Measurements from ENCODE around the gene TLR5. TPM values are rescaled to one million over a fixed set of nuclear protein-coding genes. Genes with fewer than 3 reads are reported as not detected.
A peak's percentile ranks its signal among the peaks of the same experiment; 100 is the strongest.

Gene TLR5
- polyA plus RNA-seq, 3 donors = 35.5 to 58.0 (median 45.7) TPM

DNA sequence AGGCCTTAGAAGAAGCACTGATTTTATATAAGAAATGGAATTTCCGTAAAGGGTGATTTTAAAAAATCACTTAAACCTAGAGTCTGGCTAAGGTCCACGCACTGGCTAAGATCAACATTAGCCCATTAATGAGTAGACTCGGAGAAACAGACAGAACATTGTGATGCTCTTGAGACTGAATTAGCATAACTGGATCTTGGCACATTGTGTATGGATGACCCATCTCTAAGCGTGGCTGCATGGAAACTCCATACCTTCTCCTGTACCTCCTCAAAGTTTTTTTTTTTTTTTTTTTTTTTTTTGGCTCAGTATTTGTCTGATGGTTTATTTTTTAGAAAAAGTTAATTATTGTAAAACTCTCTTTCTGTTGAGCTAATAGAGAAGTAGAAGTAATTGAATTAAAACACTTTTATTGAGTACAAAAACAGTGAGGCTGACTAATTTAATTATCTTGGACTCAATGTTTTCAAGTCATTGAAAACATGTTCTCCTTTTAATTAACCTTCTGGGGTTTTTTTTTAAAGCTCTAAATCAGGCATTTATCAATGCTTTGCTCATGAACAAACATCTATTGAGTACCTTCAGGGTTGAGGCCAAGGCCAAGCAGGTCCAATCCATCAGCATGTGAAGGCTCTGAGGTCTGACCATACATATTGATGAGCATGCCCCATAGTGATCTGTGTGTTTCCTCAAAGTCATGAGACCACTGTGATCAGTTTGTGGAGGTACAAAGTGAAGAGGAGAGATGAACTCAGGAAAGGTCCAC, 74.0 kb downstream of the TLR5 start:
- Histone ChIP-seq H3K27me3 (ENCODE audit: control insufficient read depth in 2 of 2, insufficient read depth in 2 of 2, low read length in 2 of 2) (no peaks in the 10 kb centered on the region), H3K9me3 (replicated peaks in 1 of 2; ENCODE audit: control insufficient read depth in 1 of 2, insufficient read depth in 1 of 2, low read length in 2 of 2) (no peaks in the 10 kb centered on the region), H3K36me3 (replicated peaks in 1 of 2; ENCODE audit: control insufficient read depth in 1 of 2, insufficient read depth in 2 of 2, low read length in 2 of 2) (no peaks in the 10 kb centered on the region), H3K79me2 (ENCODE audit: insufficient read depth, low read length) (no peaks in the 10 kb centered on the region), H3K9ac (ENCODE audit: insufficient read depth, low read length, poor library complexity, severe bottlenecking) (no peak overlapping the region), H2AFZ (ENCODE audit: insufficient read depth, low read depth, low read length, poor library complexity, severe bottlenecking) (no peak overlapping the region), H3K4me2 (replicated peaks; ENCODE audit: extremely low read depth, low read length, poor library complexity, severe bottlenecking) (no peak overlapping the region), H3K4me1 (ENCODE audit: control insufficient read depth in 1 of 2, insufficient read depth in 2 of 2, low read length in 2 of 2) (no peaks in the 10 kb centered on the region), H3K27ac (ENCODE audit: low read depth in 1 of 2, low read length in 2 of 2) (no peak overlapping the region), H3K4me3 (replicated peaks in 1 of 3; ENCODE audit: low read depth in 2 of 3, low read length in 3 of 3) (no peak overlapping the region), H4K20me1 (ENCODE audit: insufficient read depth, low read length) (no peaks in the 10 kb centered on the region)
- Mint-ChIP-seq H3K4me3 (no peak overlapping the region), H3K27ac (peak overlapping the region in 1 of 7 donors; percentile 26), H3K4me1 (no peaks in the 10 kb centered on the region), H3K9me3 (peaks cover 0 to 3% (median 0%) of the 10 kb centered on the region in 7 donors), H3K27me3 (ENCODE audit: low read depth in 3 of 3) (peaks cover 3% of the 10 kb centered on the region in 3 donors), H3K36me3 (no peaks in the 10 kb centered on the region)
- no peak for DNase-seq
- TF ChIP-seq, protein P1, sequence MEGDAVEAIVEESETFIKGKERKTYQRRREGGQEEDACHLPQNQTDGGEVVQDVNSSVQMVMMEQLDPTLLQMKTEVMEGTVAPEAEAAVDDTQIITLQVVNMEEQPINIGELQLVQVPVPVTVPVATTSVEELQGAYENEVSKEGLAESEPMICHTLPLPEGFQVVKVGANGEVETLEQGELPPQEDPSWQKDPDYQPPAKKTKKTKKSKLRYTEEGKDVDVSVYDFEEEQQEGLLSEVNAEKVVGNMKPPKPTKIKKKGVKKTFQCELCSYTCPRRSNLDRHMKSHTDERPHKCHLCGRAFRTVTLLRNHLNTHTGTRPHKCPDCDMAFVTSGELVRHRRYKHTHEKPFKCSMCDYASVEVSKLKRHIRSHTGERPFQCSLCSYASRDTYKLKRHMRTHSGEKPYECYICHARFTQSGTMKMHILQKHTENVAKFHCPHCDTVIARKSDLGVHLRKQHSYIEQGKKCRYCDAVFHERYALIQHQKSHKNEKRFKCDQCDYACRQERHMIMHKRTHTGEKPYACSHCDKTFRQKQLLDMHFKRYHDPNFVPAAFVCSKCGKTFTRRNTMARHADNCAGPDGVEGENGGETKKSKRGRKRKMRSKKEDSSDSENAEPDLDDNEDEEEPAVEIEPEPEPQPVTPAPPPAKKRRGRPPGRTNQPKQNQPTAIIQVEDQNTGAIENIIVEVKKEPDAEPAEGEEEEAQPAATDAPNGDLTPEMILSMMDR (IDR thresholded peaks at IDR 0.05) = no peak
- intact Hi-C loops (cut with micrococcal nuclease) = no loop called here
- 100% methylated on average over 1 of the region's 4 CpGs for WGBS (ENCODE audit: insufficient coverage)

DNA sequence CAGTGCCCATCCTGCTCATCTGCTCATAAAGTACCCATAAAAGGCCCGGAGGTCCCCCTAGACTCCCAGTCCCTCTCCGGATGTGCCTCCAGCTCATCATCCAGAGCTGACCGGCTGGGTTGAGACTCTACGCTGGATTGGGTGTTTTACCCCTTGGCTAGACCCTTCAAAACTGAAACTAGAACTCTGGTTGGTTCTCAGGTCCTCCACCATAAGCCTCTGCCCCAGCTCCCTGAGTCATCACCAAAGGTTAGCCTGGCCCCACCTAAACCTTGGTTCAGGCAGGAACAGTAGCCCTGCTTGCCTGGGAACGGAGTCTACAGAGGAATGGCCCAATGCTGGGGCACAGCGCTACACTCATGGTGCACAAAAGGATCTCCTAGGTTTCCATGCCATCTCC, 75.1 kb downstream of the TLR5 start:
- TF ChIP-seq, protein P1 (IDR thresholded peaks at IDR 0.05) = no peak
- no peak for DNase-seq
- H3K4me3 Mint-ChIP-seq = no peak overlapping the region
- Histone ChIP-seq H3K4me3 (replicated peaks in 1 of 3; ENCODE audit: low read depth in 2 of 3, low read length in 3 of 3) (no peak overlapping the region), H3K36me3 (replicated peaks in 1 of 2; ENCODE audit: control insufficient read depth in 1 of 2, insufficient read depth in 2 of 2, low read length in 2 of 2) (no peaks in the 10 kb centered on the region), H3K27me3 (ENCODE audit: control insufficient read depth in 2 of 2, insufficient read depth in 2 of 2, low read length in 2 of 2) (no peaks in the 10 kb centered on the region), H3K4me1 (ENCODE audit: control insufficient read depth in 1 of 2, insufficient read depth in 2 of 2, low read length in 2 of 2) (no peaks in the 10 kb centered on the region), H3K79me2 (ENCODE audit: insufficient read depth, low read length) (no peaks in the 10 kb centered on the region), H4K20me1 (ENCODE audit: insufficient read depth, low read length) (no peaks in the 10 kb centered on the region), H3K4me2 (replicated peaks; ENCODE audit: extremely low read depth, low read length, poor library complexity, severe bottlenecking) (no peak overlapping the region), H3K9me3 (replicated peaks in 1 of 2; ENCODE audit: control insufficient read depth in 1 of 2, insufficient read depth in 1 of 2, low read length in 2 of 2) (no peaks in the 10 kb centered on the region), H3K9ac (ENCODE audit: insufficient read depth, low read length, poor library complexity, severe bottlenecking) (no peak overlapping the region), H3K27ac (ENCODE audit: low read depth in 1 of 2, low read length in 2 of 2) (no peak overlapping the region), H2AFZ (ENCODE audit: insufficient read depth, low read depth, low read length, poor library complexity, severe bottlenecking) (no peak overlapping the region)
- H3K9me3 Mint-ChIP-seq = peaks cover 0 to 3% (median 0%) of the 10 kb centered on the region in 7 donors
- H3K27me3 Mint-ChIP-seq (ENCODE audit: low read depth in 3 of 3) = peaks cover 2 to 5% (median 4%) of the 10 kb centered on the region in 3 donors
- no peaks in the 10 kb centered on the region for H3K36me3 Mint-ChIP-seq
- H3K27ac Mint-ChIP-seq = no peak overlapping the region
- H3K4me1 Mint-ChIP-seq = no peaks in the 10 kb centered on the region
- intact Hi-C loops (cut with micrococcal nuclease) = no loop called here
- WGBS (ENCODE audit: insufficient coverage) = 97% methylated on average over 5 of the region's 6 CpGs

Data from CD14-positive monocyte (primary cell).